ENCODE measurements around the gene MOB1A.

- no peak for TF ChIP-seq CTCF (conservative IDR thresholded peaks at IDR 0.05; ENCODE audit: low read length)
- TF ChIP-seq EZH2phosphoT487 (IDR thresholded peaks at IDR 0.05; ENCODE audit: borderline replicate concordance, low read depth, low read length), result no peak
Measured at GRCh38 chr2:74130211-74130995, 48.3 kb downstream of the MOB1A start.

Measured in OCI-LY7 (cell line).